HepG2 (cell line): ENCODE results near the gene SERPINI1. TPM values are rescaled to one million over a fixed set of nuclear protein-coding genes. Genes with fewer than 3 reads are reported as not detected.

ENCODE experiments used
- ESRRA ChIP-seq: sonication (generic); formaldehyde crosslinking; IDR thresholded peaks from 2 replicates; pipeline ENCODE4 v1.5.1; 2020; ENCODE audit warnings: mild to moderate bottlenecking, low read depth, missing genetic modification reagents
- MXI1 ChIP-seq: IDR thresholded peaks from 3 replicates; pipeline ENCODE4 v1.6.1; 2012; ENCODE audit warnings: low read depth, low read length, inconsistent platforms, borderline replicate concordance
- NCOA1 ChIP-seq: sonication (generic); formaldehyde crosslinking; IDR thresholded peaks from 2 replicates; pipeline ENCODE4 v1.9.0; 2021; ENCODE audit warnings: missing genetic modification reagents
- RFX3 ChIP-seq: IDR thresholded peaks from 2 replicates; pipeline ENCODE4 v1.6.1; 2016; ENCODE audit warnings: missing biosample characterization, missing genetic modification reagents
- ZNF331 ChIP-seq: sonication (generic); formaldehyde crosslinking; IDR thresholded peaks from 2 replicates; pipeline ENCODE4 v1.4.0; 2020; ENCODE audit warnings: missing genetic modification reagents
- ZNF512 ChIP-seq: sonication (generic); formaldehyde crosslinking; IDR thresholded peaks from 2 replicates; pipeline ENCODE4 v1.4.0; 2020; ENCODE audit warnings: mild to moderate bottlenecking, missing genetic modification reagents
- ZSCAN12 ChIP-seq: sonication (generic); formaldehyde crosslinking; IDR thresholded peaks from 2 replicates; pipeline ENCODE4 v1.9.0; 2021; ENCODE audit warnings: mild to moderate bottlenecking, missing genetic modification reagents
- polyA plus RNA-seq, 8 experiments: library from polyadenylated mRNA; depleted of rRNA in 3 of 8; stranded (reverse) in 7 of 8; unstranded in 1 of 8; fragments of >200 nt; fragmentation: Illumina TruSeq in 4 of 8; extraction: Trizol in 4 of 8; gene quantifications; 2 replicates each; pipeline versions ENCODE4 v1.2.1 to v1.2.3, GENCODE V29; 2011 to 2016; ENCODE audit warnings: low read depth in 4 of 8, missing spikeins in 1 of 8, mixed read lengths in 1 of 8; ENCODE audit not compliant: insufficient read depth in 1 of 8
- total RNA-seq, 5 experiments: library from RNA; depleted of rRNA; stranded (reverse); fragments of >200 nt; fragmentation: Illumina TruSeq; extraction: Trizol; gene quantifications; 2 replicates each; pipeline ENCODE4 v1.2.3, GENCODE V29; 2016; ENCODE audit warnings: low read depth in 1 of 5
- TF ChIP-seq, protein P1 (sequence below): IDR thresholded peaks from 2 replicates; pipeline ENCODE4 v1.6.1; 2016; ENCODE audit warnings: missing compliant biosample characterization, missing genetic modification reagents, borderline replicate concordance
- TF ChIP-seq, protein P2 (sequence below): sonication (generic); formaldehyde crosslinking; IDR thresholded peaks from 2 replicates; pipeline ENCODE4 v1.4.0; 2020; ENCODE audit warnings: missing genetic modification reagents, mild to moderate bottlenecking, borderline replicate concordance
- TF ChIP-seq, protein P3 (sequence below): IDR thresholded peaks from 2 replicates; pipeline ENCODE4 v1.6.1; 2016; ENCODE audit warnings: low read depth, control low read depth

The SERPINI1 gene
- total and polyA plus RNA-seq, 2 of the 13 experiments (the other 11 are each of a cell fraction or from before 2014, with no cell fraction given), result 14.7 to 58.0 TPM

- TF ChIP-seq, protein P1, sequence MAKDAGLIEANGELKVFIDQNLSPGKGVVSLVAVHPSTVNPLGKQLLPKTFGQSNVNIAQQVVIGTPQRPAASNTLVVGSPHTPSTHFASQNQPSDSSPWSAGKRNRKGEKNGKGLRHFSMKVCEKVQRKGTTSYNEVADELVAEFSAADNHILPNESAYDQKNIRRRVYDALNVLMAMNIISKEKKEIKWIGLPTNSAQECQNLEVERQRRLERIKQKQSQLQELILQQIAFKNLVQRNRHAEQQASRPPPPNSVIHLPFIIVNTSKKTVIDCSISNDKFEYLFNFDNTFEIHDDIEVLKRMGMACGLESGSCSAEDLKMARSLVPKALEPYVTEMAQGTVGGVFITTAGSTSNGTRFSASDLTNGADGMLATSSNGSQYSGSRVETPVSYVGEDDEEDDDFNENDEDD (CRISPR knock-in tag), result no peak
- TF ChIP-seq ESRRA (no peak), ZNF512 (no peak), ZSCAN12 (no peak), ZNF331 (CRISPR knock-in tag) (no peak), MXI1 (no peak), NCOA1 (CRISPR knock-in tag) (no peak), RFX3 (CRISPR knock-in tag) (no peak)
- TF ChIP-seq, protein P2, sequence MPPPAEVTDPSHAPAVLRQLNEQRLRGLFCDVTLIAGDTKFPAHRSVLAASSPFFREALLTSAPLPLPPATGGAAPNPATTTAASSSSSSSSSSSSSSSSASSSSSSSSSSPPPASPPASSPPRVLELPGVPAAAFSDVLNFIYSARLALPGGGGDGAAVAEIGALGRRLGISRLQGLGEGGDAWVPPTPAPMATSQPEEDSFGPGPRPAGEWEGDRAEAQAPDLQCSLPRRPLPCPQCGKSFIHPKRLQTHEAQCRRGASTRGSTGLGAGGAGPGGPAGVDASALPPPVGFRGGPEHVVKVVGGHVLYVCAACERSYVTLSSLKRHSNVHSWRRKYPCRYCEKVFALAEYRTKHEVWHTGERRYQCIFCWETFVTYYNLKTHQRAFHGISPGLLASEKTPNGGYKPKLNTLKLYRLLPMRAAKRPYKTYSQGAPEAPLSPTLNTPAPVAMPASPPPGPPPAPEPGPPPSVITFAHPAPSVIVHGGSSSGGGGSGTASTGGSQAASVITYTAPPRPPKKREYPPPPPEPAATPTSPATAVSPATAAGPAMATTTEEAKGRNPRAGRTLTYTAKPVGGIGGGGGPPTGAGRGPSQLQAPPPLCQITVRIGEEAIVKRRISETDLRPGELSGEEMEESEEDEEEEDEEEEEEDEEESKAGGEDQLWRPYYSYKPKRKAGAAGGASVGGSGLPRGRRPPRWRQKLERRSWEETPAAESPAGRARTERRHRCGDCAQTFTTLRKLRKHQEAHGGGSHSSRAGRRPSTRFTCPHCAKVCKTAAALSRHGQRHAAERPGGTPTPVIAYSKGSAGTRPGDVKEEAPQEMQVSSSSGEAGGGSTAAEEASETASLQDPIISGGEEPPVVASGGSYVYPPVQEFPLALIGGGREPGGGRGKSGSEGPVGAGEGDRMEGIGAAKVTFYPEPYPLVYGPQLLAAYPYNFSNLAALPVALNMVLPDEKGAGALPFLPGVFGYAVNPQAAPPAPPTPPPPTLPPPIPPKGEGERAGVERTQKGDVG (CRISPR knock-in tag), result no peak
- TF ChIP-seq, protein P3, sequence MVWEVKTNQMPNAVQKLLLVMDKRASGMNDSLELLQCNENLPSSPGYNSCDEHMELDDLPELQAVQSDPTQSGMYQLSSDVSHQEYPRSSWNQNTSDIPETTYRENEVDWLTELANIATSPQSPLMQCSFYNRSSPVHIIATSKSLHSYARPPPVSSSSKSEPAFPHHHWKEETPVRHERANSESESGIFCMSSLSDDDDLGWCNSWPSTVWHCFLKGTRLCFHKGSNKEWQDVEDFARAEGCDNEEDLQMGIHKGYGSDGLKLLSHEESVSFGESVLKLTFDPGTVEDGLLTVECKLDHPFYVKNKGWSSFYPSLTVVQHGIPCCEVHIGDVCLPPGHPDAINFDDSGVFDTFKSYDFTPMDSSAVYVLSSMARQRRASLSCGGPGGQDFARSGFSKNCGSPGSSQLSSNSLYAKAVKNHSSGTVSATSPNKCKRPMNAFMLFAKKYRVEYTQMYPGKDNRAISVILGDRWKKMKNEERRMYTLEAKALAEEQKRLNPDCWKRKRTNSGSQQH (CRISPR knock-in tag), result no peak
Observed at GRCh38 chr3:167749728-167750127, 14.2 kb downstream of the SERPINI1 start (continued).
